Measurements from ENCODE around the gene DLX6. TPM values are rescaled to one million over a fixed set of nuclear protein-coding genes. Genes with fewer than 3 reads are reported as not detected.

The DLX6 gene
- total RNA-seq, 1 donor from 2014 or later: not detected

DNA sequence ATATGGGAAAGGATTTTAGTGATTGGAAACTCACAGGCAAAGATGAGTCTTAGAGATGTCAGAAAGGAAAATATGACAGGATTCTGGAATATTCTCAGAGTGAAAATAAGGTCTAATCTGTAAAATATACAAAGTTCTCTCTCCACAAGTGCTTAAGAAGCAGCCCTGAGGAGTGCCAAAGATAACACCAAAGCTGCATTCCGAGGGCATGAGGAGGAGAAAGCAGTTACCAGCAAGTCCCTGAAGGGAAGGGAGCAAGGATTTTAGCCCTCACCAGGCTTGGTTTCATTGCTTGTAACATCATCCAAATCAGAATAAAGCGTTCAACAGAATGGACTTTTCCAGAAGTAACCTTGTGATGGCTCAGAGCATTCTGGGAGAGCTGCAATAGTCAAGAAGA lies 31.4 kb upstream of the DLX6 start:
- H3K36me3 ChIP-seq (ENCODE audit: control insufficient read depth, insufficient read depth, low read length): no peaks in the 10 kb centered on the region
- no peak for DNase-seq (ENCODE audit: low read depth)
- no peak overlapping the region for H3K4me3 ChIP-seq (ENCODE audit: low read depth, low read length)
- H3K27me3 ChIP-seq (ENCODE audit: control insufficient read depth, insufficient read depth, low read length): no peaks in the 10 kb centered on the region
- TF ChIP-seq, protein P1, sequence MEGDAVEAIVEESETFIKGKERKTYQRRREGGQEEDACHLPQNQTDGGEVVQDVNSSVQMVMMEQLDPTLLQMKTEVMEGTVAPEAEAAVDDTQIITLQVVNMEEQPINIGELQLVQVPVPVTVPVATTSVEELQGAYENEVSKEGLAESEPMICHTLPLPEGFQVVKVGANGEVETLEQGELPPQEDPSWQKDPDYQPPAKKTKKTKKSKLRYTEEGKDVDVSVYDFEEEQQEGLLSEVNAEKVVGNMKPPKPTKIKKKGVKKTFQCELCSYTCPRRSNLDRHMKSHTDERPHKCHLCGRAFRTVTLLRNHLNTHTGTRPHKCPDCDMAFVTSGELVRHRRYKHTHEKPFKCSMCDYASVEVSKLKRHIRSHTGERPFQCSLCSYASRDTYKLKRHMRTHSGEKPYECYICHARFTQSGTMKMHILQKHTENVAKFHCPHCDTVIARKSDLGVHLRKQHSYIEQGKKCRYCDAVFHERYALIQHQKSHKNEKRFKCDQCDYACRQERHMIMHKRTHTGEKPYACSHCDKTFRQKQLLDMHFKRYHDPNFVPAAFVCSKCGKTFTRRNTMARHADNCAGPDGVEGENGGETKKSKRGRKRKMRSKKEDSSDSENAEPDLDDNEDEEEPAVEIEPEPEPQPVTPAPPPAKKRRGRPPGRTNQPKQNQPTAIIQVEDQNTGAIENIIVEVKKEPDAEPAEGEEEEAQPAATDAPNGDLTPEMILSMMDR (IDR thresholded peaks at IDR 0.05; ENCODE audit: insufficient read depth, low read length, poor library complexity, severe bottlenecking): no peak

DNA sequence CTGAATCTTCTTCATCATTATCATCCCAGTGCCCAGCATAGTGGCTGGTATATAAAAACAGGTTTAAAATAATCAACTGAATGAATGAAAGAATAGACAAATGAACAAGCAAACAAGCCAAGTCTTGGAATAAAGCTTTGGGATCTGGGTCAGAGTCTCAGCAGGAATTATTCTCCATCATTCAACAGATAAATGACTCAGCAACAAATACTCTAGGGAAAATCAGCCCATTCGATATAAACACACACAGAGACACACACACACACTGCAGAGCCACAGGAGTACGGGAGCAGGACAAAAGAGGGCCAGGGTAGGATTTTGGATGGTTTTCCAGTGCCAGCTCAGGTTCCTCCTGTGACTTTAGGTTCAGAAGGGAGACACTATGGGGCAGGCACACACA lies 29.2 kb upstream of the DLX6 start:
- no peak overlapping the region for H3K4me3 ChIP-seq (ENCODE audit: low read depth, low read length)
- DNase-seq (ENCODE audit: low read depth): no peak
- TF ChIP-seq, protein P1 (IDR thresholded peaks at IDR 0.05; ENCODE audit: insufficient read depth, low read length, poor library complexity, severe bottlenecking): no peak
- no peaks in the 10 kb centered on the region for H3K27me3 ChIP-seq (ENCODE audit: control insufficient read depth, insufficient read depth, low read length)
- H3K36me3 ChIP-seq (ENCODE audit: control insufficient read depth, insufficient read depth, low read length): no peaks in the 10 kb centered on the region

DNA sequence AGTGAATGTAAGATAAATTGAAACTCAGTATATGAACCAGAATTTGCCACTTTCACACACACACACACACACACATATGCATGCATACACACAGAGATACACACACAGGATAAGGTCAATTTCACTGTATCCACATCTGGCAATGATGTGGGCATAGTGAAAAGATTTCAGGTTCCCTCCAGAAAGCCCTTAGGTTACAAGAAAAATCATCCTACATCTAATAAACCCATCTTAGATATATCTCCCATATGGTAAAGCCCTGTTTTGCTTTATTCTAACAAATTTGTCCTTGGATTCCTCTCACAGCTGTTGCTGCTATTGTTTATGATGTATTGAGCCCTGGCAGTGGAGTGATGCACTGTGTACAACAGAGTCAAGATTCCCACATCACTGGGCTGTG lies 27.9 kb upstream of the DLX6 start:
- TF ChIP-seq, protein P1 (IDR thresholded peaks at IDR 0.05; ENCODE audit: insufficient read depth, low read length, poor library complexity, severe bottlenecking): no peak
- no peak for DNase-seq (ENCODE audit: low read depth)
- H3K36me3 ChIP-seq (ENCODE audit: control insufficient read depth, insufficient read depth, low read length): no peaks in the 10 kb centered on the region

DNA sequence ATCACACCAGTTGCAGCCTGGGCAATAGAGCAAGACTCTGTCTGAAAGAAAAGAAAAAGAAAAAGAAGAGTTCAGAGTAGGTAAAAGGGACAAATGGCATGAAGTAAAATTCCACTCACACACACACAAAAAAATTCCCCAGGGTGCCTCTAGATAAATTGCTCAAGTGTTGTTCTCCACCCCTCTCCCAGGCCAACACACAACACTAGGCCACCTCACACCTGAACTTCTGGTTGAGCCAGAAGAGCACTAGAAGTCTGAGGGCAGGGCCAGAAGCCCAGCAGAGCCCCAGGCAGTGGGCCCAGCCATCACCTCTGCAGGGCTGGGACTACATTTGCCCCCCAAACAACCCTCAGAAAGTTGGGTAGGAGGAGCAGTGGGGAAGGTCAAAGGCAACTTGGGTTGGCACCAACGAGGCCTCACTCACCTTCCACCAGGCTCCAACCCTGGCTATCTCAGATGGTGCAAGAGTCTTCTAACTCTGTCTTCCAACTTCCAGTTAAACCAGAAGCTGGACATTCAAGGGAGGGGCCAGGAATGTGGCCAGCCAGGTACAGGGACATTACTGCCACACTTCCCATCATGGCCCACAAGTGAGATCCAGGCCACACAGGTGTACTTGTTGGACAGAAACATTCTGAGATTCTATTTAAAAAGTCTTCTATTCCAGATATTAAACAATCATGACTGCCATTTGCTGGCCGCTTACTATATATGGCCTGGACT lies 25.6 kb upstream of the DLX6 start:
- DNase-seq (ENCODE audit: low read depth): no peak
- Histone ChIP-seq H3K36me3 (ENCODE audit: control insufficient read depth, insufficient read depth, low read length) (no peaks in the 10 kb centered on the region), H3K4me3 (ENCODE audit: low read depth, low read length) (no peak overlapping the region), H3K27me3 (ENCODE audit: control insufficient read depth, insufficient read depth, low read length) (no peaks in the 10 kb centered on the region)
- TF ChIP-seq, protein P1 (IDR thresholded peaks at IDR 0.05; ENCODE audit: insufficient read depth, low read length, poor library complexity, severe bottlenecking): no peak

More for the DNA sequence above, 27.9 kb upstream of the DLX6 start:
- Histone ChIP-seq H3K4me3 (ENCODE audit: low read depth, low read length) (no peak overlapping the region), H3K27me3 (ENCODE audit: control insufficient read depth, insufficient read depth, low read length) (no peaks in the 10 kb centered on the region)

DNA sequence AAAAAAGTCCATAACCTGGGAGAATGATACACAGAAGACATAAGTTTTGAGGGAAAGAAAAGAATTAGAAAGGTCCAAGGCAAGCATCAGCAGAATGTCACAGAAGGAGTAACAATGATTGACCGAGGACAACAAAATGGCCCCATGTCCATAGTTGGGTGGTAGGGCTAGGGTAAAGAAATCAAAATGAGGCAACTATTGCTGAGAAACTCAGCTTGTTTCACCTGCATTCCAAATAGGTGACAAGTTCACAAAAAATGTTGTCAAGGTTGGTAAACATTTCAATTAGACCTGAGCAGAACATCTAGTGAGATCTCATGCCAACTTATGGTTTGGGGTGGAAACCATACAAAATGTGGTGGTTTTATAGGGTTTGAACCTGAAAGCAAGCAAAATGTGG lies 22.8 kb upstream of the DLX6 start:
- DNase-seq (ENCODE audit: low read depth): no peak
- TF ChIP-seq, protein P1 (IDR thresholded peaks at IDR 0.05; ENCODE audit: insufficient read depth, low read length, poor library complexity, severe bottlenecking): no peak
- Histone ChIP-seq H3K36me3 (ENCODE audit: control insufficient read depth, insufficient read depth, low read length) (no peaks in the 10 kb centered on the region), H3K27me3 (ENCODE audit: control insufficient read depth, insufficient read depth, low read length) (no peaks in the 10 kb centered on the region), H3K4me3 (ENCODE audit: low read depth, low read length) (no peak overlapping the region)

DNA sequence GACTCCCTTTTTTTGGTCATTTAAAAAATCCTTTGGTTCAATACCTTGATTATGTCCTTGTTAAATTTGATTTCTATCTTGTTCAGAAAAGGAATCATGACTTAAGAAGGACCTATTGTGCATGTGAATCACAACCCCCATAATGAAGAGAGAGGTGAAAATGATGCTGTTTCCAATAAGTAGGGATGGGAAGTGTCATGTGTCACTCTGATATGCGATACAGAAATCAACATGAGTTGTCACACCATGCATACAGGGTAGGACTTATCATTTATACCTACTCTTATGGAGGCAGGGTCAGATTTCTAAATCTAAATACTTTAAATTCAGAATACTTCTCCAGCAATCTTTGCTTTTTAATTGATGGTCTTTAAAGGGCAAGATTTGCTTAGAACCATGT lies 19.4 kb upstream of the DLX6 start:
- TF ChIP-seq, protein P1 (IDR thresholded peaks at IDR 0.05; ENCODE audit: insufficient read depth, low read length, poor library complexity, severe bottlenecking): no peak
- no peak for DNase-seq (ENCODE audit: low read depth)
- peaks cover 20% of the 10 kb centered on the region for H3K27me3 ChIP-seq (ENCODE audit: control insufficient read depth, insufficient read depth, low read length)
- H3K36me3 ChIP-seq (ENCODE audit: control insufficient read depth, insufficient read depth, low read length): no peaks in the 10 kb centered on the region
- no peak overlapping the region for H3K4me3 ChIP-seq (ENCODE audit: low read depth, low read length)
